PFSK-1 (cell line): ENCODE data around the gene RRN3.

Source experiments
- POLR2AphosphoS5 ChIP-seq: IDR thresholded peaks from 2 replicates; pipeline ENCODE4 v1.6.1; 2012; ENCODE audit warnings: low read depth, mild to moderate bottlenecking, control low read depth, low read length, moderate library complexity
- REST ChIP-seq, 2 experiments: IDR thresholded peaks; 2 replicates each; pipeline versions ENCODE4 v1.6.1 to v1.8.0; 2011 to 2012; ENCODE audit warnings: low read depth in 2 of 2, low read length in 2 of 2, control low read depth in 1 of 2, inconsistent platforms in 1 of 2, mild to moderate bottlenecking in 1 of 2, moderate library complexity in 1 of 2; ENCODE audit not compliant: insufficient read depth in 1 of 2
- SIN3A ChIP-seq: IDR thresholded peaks from 2 replicates; pipeline ENCODE4 v1.6.1; 2012; ENCODE audit warnings: mild to moderate bottlenecking, low read length, moderate library complexity, borderline replicate concordance; ENCODE audit not compliant: insufficient read depth

GRCh38 chr16:15054357-15055140, 39.5 kb downstream of the RRN3 start:
- no peak for TF ChIP-seq REST (IDR thresholded peaks at IDR 0.05; ENCODE audit: insufficient read depth in 1 of 2, low read depth in 2 of 2, low read length in 2 of 2)
- no peak for TF ChIP-seq POLR2AphosphoS5
- TF ChIP-seq SIN3A = no peak
